NCI-H1417 treated with DMSO at 0.1 percent for 48 hours (cell line): ENCODE results near the gene PTK6.

Source experiments
- DNase-seq: peaks from one replicate; lab custom pipeline; 2025; lab: John Stamatoyannopoulos, UW

PTK6 gene

DNA sequence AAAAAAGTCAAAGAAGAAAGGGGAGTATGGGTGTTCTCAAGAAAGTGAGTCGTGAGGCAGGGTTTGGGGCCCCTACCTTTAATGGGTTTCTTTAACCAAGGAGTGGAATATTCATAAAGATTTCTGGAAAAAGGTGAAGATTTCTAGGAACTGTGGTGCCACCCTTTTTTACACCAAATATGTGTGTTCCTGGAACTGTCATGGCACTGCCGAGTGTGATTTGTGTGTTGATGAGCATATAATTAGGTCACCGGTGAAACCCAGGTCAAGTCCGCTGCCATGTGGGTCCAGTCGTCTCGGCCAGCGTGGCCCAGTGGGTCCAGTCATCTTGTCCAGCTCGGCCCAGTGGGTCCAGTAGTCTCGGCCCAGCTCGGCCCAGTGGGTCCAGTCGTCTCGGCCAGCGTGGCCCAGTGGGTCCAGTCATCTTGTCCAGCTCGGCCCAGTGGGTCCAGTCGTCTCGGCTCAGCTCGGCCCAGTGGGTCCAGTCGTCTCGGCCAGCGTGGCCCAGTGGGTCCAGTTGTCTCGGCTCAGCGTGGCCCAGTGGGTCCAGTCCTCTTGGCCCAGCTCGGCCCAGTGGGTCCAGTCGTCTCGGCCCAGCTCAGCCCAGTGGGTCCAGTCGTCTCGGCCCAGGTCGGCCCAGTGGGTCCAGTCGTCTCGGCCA lies 30.0 kb downstream of the PTK6 start:
- no peak for DNase-seq

DNA sequence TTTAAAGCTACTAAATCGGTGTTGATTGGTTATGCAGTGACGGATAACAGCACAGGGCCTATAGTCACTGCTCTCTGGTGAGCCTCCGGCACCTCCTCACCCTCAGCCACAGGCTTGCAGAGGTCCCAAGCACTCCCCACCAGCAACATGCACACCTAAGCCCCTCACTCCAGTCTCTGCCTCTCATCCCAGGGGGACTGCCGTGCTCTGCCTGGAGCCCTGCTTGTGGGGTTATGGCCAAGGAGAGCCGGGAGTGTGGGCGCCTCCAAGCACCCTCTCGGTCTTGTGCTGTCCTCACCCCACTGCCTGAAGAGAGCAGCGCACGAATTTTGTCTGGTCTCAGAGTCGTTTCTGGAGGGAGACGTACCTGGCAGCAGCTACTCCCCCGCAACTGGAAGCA lies 31.5 kb downstream of the PTK6 start:
- no peak for DNase-seq

DNA sequence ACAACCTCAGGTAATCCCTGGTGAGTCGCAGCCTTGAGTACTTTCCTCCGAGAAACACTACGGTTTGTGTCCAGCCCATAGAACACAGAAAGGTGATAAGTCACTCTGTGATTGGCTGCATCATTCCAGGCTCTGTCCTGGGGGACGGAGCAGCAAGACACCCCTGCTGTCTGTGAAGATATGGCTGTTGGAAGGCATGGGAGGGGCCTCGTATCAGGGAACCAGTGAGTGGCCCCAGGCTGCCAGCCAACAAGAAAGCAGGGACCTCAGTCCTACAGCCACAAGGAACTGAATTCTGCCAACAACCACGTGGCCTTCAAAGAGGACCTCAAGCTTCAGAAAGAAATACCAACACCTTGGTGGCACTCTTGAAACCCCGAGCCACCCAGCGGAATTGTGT lies 31.9 kb downstream of the PTK6 start:
- DNase-seq = no peak

DNA sequence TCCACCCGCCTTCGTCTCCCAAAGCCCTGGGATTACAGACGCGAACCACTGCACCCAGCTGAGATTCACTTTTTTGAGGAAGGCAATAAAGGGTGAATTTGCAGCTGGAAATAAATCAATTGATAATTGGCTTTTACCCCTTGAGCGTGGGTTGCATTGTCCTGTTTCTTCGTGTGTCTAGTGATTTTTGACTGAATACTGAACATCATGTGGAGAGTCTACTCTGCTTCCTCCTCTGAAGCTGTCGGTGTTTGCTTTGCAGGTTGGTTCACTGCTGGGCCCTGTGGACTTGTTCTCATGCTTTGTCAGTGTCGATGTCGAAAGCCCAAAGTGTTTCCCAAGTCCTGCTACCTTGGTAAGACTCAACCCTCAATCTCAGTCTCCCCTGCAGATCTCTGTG lies 32.5 kb downstream of the PTK6 start:
- no peak for DNase-seq

DNA sequence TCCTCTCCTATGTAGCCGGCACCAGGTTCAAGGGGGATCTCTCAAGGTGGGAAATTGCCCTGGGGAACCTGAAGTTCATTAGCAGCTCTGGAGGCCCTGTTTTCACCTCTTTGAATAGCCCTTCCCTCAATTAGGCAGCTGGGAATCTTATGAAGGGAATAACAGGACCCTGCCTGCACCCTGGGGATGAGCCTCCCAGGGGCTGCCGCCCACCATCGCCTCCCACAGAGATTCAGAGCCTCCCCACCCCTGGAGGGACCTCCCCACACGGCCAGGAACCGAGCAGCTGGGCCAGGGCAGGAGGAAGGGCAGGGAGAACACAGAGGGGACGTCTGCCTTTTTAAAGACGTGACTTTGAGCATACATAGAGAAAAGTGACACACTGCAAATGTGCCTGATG lies 33.7 kb downstream of the PTK6 start:
- no peak for DNase-seq

DNA sequence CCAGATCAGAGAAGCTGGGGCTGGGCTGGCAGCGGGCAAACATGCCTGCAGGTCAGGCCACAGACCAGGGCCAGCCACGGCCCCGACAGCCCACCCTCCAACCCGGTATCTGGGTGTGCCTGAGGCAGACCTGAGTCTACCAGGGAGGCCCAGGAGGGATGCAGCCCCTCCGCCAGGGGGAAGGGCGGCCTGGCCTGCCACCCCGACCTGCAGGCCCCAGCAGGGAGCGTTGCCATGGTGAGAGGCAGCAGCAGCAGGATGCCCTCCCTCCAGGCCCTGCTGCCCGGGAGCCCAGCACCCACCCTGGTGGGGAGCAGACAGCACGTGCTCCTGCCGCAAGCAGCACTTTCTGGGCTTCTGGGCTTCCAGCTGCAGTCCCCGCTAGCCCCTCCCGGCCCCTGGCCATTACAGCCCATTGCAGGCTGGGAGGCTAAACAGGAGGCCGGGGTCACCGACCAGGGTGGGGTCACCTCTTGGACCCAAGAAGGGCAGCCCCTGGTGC lies 34.5 kb downstream of the PTK6 start:
- peak; percentile 80 for DNase-seq

DNA sequence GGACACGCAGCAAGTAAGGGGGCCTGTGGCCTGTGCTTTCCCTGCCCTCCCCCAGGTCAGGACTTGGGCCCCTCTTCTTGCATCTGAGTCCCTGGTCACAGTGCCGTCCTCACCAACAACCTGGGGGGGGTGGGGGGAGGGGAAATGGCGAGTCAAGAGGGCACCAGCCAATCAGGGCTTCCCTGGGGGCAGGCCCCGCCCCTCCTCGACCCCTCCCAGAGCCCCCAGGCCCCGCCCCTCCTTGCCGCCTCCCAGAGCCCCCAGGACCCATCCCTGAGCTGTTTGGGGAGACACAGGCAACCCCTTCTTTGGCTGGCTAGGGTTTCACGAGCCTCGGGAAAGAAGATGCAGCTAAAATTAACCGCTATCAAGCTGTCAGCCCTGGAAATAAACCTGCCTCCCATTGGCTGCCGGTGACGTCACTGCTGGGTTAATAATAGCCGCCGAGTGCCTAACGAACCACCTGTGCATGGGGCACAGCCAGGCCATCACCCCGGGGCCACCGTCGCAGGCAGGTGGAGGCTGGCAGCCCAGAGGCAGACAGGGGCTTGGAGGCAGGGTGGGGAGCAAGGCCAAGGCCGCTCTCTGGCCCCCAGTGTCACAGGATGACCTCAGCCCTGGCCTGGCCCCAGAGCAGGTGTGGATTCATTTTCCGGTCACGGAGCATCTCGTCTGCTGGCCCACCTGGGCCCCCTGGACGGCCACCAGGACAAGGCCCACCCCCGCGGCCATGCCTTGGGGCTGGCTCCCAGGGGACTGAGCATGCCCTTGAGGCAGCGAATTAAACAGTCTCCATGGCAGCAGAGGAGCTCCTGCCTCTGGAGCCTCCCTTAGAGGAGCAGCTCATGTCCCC lies 35.1 kb downstream of the PTK6 start:
- peak; percentile 86 for DNase-seq

DNA sequence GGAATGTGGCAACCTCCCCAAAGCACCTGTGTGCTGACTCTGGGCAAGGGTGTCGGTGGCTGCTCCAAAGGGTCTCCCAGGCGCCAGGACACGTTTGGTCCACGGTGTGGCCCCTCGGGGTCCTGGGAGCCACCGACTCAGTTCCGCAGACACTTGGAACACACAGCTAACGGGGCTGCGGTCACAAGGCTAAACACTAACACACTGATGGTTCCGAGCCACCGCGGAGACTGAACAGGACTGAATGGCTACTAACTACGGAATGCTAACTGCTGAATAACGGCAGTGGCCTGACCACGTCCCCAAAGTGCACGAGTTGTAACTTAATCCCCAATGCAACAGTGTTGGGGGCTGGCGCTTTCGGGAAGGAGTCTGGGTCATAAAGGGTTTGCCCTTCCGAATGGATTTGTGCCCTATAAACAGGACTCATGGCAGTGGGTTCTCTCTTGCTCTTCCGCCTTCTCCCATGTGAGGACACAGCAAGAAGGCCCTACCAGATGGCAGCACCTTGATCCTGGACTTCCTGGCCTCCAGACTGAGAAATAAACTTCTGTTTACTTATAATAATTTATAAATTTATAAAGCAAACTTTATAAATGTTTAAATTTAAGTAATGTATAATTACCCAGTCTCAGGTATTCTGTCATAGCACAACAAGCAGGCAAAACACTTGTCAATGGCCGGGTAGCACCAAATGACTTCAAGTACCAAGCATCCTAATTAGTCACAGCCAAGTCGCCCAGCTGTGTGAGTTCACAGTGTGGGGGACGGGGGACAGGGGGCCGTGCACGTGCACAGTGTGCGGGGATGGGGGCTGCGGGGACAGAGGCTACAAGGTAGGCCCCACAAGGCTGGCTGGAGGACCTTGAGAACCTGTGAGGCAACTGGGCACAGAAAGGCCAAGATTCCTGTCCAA lies 36.0 kb downstream of the PTK6 start:
- no peak for DNase-seq

DNA sequence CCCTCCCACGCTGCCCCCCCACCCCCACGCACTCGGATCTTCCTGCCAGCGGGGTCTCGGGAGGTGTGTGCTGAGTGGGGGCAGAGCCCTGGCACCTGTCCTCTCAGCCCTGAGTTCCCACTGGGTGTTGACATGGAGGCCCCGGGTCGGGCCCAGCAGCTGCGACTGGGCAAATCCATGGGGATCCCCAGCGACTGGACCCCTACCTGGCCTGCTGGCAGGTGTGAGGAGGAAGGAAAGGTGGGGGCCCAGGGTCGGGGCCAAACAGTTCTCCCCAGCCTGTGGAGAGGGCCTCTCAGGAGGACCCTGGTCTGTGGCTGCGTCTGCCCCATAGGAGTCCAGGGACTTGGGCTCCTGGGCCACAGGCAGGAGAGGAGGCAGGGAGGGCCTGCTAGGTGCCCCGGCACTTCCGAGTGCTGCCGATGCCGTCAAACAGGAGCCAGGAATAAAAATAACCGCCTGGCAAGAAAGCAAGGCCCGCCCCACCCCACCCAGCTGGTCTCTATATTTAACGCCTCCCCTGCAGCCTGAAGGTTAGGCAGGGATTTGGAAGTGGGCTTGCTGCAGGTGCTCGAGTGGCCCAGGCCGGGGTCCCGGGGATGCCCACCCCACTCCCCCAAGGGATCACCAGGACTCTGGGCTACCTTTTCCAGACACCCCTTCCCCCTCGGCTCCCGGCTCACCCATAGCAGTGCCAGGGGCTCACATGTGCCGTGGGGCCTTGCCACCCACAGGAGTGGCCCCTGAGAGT lies 36.9 kb downstream of the PTK6 start:
- DNase-seq = no peak

DNA sequence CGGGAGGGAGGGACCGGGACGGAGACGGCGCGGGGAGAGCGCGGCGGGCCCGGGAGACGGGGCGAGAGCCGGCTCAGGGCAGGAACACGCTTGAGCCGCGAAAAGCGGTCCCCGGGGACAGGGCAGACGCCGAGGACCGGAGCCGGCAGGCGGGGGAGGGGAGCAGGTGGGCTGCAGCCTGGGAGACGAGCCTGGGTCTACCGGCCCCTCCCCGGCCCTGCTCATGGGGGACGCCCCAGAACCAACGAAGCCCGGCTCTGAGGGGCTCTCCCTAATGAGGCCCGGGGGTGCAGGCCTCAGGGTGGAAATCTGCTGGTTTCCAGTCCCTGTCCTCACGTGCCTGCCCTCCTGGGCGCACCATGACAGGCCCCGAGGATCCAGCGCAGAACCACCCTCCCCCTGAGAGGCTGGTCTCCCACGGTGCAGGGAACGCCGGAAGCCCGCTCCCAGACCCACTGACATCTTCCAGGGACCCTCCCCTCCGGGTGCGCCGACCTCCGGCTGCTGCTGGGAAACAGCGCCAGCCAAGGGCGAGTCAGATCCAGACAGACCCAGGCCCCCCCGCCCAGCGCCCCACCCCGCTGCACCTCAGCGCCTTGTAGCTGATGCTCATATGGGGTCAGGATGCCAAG lies 37.7 kb downstream of the PTK6 start:
- DNase-seq = no peak

DNA sequence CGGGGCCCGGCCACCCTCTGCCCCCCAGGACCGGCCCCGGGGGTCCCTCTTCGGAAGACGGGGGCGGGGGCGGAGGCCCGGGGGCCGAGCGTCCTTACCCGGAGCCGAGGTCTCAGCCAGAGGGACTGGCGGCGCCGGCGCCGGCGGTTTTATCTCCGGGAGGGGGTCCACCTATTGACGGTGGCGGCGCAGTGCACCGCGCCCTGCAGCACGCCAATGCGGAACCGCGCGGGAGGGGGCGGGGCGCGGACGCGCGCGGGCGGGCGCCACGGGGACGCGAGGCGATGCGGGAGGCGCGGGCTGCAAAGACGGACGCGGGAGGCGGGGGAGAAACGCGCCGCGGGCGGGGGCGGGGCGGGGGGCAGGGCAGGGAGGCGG lies 38.2 kb downstream of the PTK6 start, which contains the start of gene EEF1A2:
TSS of gene EEF1A2 (minus strand) at position 124 of the 378 bp plus-strand sequence. CDS start 1,320 bp downstream, outside the sequence.
- DNase-seq = no peak

DNA sequence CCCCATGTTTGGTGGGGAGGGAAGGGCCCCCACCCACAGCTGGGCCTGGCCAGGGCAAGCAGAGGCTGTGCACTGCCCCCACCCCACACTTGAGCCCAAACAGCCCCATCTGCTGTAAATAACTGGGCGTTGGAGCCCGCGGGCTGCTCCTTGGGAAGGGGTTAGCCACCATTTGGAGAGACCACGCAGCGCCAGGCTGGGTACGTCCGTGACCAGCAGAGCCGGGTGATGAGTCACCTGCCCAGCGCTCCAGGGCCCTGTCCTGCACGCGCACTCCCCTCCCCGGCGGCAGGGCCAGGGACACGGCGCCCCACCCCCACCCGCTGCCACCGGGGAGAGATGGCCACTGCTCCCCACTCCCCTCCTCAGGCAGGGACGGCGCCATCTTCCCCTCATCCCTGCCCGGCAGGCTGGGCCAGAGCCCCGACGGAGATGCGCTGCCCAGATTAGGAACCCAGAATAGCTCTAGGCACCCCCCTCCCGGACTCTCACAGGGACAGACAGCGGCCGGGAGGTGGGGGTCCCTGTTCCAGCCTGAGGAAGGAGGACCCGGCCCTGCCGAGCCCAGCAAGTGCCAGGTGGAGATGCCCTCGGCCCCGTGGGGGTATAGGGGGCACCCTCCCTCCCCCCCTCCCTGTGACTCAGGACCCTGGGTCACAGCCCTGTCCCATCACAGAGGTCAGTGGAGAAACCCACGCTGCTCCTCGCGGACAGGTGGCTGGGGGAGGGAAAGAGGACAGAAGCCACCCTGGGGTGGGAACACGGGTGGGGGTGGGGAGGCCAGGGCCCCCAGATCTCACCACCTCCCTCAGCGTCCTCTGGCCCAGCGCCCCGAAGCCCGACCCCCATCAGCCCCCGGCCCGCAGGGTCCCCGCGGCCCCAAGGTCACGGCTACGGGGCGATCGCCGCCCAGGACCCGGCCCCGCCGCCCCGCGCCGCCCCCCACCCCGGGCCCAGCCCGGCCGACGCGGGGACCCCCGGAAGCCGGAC lies 38.9 kb downstream of the PTK6 start:
- no peak for DNase-seq

DNA sequence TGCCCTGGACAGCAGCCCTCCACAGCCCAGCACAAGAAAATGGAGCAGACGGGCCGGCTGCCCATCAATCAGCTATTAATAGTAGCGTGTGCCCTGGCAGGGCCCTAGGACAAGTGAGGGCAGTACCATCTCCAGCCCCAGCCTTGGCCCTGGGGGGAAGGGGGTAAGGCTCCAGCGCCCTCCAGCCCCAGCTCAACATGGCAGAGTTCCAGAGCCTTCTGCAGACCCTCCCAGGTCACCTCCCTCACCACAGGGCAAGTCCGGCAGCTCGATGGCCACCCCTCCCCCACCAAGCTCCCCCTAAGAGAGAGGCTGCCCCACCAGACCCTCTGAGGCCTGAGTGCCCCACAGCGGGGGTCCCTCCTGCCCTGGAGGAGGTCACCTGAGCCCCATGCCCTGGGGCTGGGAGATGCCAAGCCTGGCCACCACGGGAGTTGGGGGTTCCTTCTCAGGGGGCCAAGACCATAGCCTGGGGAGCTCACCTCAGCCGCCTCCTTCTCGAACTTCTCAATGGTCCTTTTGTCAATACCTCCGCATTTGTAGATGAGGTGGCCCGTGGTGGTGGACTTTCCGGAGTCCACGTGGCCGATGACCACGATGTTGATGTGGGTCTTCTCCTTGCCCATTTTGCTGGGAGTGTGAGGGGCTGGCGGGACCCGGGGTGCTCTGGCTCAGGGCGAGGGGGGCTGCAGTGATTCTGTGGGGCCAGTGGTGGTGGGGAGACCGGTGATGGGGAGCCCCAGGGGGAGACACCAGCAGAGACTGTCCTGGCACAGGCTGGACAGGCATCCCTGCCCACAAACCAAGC lies 39.8 kb downstream of the PTK6 start:
- DNase-seq = no peak

DNA sequence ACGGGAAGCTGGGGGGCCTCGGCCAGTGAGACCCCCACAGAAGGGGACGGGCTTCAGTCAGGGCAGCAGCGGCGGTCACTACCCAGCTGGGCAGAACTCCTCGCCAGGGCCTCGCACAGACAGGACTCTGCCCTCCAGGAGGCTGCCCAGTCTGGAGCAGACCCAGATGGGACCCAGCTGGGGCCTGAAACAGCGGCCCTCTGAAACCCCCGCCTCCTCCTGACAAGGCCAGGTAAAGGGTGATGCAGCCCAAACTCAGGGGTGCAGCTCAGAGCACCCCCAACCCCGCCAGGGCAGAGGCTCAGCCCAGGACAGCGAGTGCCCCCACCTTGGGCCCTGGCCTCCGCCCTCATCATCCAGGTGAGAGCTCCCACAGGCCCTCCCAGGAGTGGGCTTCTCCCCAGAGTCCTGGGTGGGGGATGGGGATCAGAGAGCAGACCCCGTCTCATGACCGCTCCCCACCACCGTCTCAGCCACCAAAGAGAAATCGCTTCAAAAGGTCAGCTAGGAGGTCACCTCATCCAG lies 40.5 kb downstream of the PTK6 start:
- no peak for DNase-seq

DNA sequence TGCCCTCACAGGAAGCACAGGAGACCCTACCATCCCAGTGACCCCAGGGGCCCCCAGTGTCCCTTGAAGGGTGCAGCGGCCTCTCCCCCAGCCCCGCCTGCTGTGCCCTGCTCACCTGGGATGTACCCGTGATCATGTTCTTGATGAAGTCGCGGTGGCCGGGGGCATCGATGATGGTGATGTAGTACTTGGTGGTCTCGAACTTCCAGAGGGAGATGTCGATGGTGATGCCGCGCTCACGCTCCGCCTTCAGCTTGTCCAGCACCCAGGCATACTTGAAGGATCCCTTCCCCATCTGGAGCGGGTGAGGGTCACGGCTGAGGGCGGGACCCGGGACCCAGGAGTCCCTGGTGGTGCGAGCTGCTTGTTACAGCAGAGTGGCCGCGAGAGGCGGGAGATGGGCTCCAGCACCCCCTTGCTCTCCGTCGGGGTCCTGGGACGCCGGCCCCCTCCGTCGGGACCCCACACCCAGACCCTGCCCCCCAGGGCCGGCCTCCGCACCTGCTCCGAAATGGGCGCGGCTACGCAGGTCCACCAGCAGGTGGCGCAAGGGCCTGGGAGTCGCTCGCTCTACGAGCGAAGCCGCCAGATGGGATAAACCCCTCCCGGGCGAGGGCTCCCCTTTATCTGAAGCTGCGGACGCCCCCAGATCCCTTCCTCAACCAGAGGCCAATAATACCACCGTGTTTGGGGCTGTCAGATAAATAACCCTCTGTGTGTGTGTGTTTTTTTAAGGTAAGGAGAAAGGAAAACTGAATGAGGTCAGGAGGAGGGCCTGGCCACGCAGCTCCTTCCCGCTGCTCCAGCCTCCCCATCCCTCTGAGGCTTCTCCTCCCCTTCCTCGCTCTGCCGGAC lies 41.2 kb downstream of the PTK6 start:
- no peak for DNase-seq

DNA sequence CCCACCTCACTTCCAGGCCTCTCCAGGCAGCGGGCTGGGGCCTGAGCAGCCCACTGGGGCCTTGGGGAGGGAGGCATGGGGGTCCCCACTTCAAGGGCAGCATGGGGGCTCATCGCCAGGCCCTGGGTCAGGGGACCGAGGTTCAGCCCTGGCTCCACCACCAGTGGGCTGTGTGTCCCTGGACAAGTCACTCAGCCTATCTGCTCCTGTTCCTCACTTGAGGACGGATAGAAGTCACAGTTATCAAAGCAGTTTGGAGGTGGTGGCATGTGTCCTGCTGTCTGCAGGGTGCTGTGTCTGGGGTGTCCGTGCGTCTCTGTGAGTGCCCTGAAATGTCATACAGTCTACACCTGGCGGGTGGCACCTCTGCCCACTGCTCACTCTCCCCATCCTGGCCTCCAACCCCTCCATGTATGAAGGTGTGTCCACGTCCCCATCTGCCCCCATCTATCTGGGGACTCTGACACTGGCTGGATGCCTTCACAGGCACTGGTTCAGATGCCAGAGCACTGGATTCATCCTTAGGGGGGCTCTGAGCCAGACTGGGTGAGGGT lies 41.9 kb downstream of the PTK6 start:
- DNase-seq = no peak

DNA sequence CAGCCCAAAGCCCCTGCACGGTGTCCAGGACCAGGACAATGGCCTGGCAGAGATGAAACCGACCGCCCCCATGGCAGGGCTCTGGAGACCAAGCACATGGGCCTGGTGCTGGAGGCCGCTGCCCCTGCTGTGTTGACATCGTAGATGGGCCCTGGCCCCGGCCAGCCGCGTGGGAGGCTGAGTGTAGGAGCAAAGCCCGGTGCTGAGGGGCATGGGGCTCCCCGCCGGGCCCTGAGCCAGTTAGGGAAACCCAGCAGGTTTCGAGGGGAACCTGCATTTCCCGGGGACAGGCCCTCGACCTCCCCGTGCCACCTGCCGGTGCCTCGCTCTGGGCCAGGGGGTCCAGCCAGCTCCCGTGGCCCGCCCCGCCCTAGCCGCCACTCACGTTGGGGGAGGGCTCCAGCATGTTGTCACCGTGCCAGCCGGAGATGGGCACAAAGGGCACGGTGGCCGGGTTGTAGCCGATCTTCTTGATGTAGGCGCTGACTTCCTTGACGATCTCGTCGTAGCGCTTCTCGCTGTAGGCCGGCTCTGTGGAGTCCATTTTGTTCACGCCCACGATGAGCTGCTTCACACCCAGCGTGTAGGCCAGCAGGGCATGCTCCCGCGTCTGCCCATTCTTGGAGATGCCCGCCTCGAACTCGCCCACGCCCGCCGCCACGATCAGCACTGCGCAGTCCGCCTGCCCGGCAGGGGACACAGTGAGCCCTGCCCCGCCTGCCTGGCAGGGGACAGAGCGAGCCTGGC lies 42.6 kb downstream of the PTK6 start:
- no peak for DNase-seq
